ENCODE data around the gene LRFN2.

- TF ChIP-seq CTCF (conservative IDR thresholded peaks at IDR 0.05; ENCODE audit: low read depth in 2 of 2): no peak
- no peak for TF ChIP-seq ETS1 (IDR thresholded peaks at IDR 0.05)
- no peak for TF ChIP-seq JUNB (IDR thresholded peaks at IDR 0.05; ENCODE audit: unreplicated experiment)
- TF ChIP-seq EZH2 (IDR thresholded peaks at IDR 0.05; ENCODE audit: low read depth, unreplicated experiment): no peak
- no peak for TF ChIP-seq STAT1 (IDR thresholded peaks at IDR 0.05; ENCODE audit: unreplicated experiment)
- no peak for TF ChIP-seq POLR2AphosphoS5 (IDR thresholded peaks at IDR 0.05; ENCODE audit: low read depth)
- no peak for TF ChIP-seq REST (IDR thresholded peaks at IDR 0.05; ENCODE audit: unreplicated experiment)
Measured at GRCh38 chr6:40466986-40467539, 120.1 kb downstream of the LRFN2 start.

Data from GM23338 (cell line).